RWPE1 (cell line): Measurements from ENCODE around the gene NINJ1.
"Not testable (repeated sequence)": the region's sequence is repeated elsewhere in the genome, so short reads cannot be mapped to it uniquely, and the experiment has no call there.

Experiments used
- CTCF ChIA-PET: fragments of 350-600 bp; sonication (Branson Sonifier 250); formaldehyde crosslinking; extraction: SDS; loops from one replicate; lab custom pipeline; 2021; lab: Yijun Ruan, JAX
- POLR2A ChIA-PET: fragments of 400-600 bp; formaldehyde crosslinking; extraction: SDS; loops from one replicate; lab custom pipeline; 2020; ENCODE audit warnings: antibody characterized with exemption; ENCODE audit not compliant: low non-redundant PET; lab: Yijun Ruan, JAX
- DNase-seq: peaks from one replicate; pipeline ENCODE4 v3.0.0; 2012; ENCODE audit warnings: low spot score
- H3K27ac ChIP-seq: fragments of 450-650 bp; 2 replicates; pipeline ENCODE4 v1.5.1; 2017
- CTCF ChIP-seq: fragments of 450-650 bp; conservative IDR thresholded peaks from 2 replicates; pipeline ENCODE4 v1.5.1; 2017; ENCODE audit warnings: low read depth, mild to moderate bottlenecking

The NINJ1 gene

GRCh38 chr9:93155716-93156474 lies 21.8 kb upstream of the NINJ1 start:
- CTCF ChIA-PET: interaction anchor here (1.4 to 2.3 kb wide), 2 partner anchors 26 to 149 kb away, joined by 4 to 7 read pairs; no protein-coding TSS in a partner anchor
- H3K27ac ChIP-seq: no peak overlapping the region
- POLR2A ChIA-PET: no interaction called here
- DNase-seq: no peak
- TF ChIP-seq CTCF: no peak

GRCh38 chr9:93154293-93154903 lies 20.3 kb upstream of the NINJ1 start:
- DNase-seq: peak; percentile 57
- H3K27ac ChIP-seq: no peak overlapping the region

GRCh38 chr9:93151097-93151784 lies 17.2 kb upstream of the NINJ1 start:
- POLR2A ChIA-PET: no interaction called here
- CTCF ChIA-PET: interaction anchor here (0.7 to 1.3 kb wide), 5 partner anchors 9 to 154 kb away, joined by 3 to 6 read pairs (median 5); no protein-coding TSS in a partner anchor
- no peak overlapping the region for H3K27ac ChIP-seq
- no peak for DNase-seq
- no peak for TF ChIP-seq CTCF

More at GRCh38 chr9:93154293-93154903, 20.3 kb upstream of the NINJ1 start:
- POLR2A ChIA-PET: no interaction called here
- peak; percentile 71 for TF ChIP-seq CTCF
- CTCF ChIA-PET: interaction anchor here (0.5 to 2.7 kb wide), 22 partner anchors 9 to 453 kb away, joined by 3 to 14 read pairs (median 4); no protein-coding TSS in a partner anchor

GRCh38 chr9:93149361-93149760 lies 15.3 kb upstream of the NINJ1 start:
- POLR2A ChIA-PET: no interaction called here
- CTCF ChIA-PET: no interaction called here
- no peak for TF ChIP-seq CTCF
- DNase-seq: no peak
- H3K27ac ChIP-seq: no peak overlapping the region

- POLR2A ChIA-PET: no interaction called here
- H3K27ac ChIP-seq: no peak overlapping the region
- TF ChIP-seq CTCF: no peak
- CTCF ChIA-PET: no interaction called here
- no peak for DNase-seq
These were observed 14.7 kb upstream of the NINJ1 start for GRCh38 chr9:93148721-93149120.

- H3K27ac ChIP-seq: no peak overlapping the region
- ChIA-PET CTCF (no interaction called here), POLR2A (no interaction called here)
- no peak for TF ChIP-seq CTCF
- DNase-seq: no peak
These were observed 13.6 kb upstream of the NINJ1 start for GRCh38 chr9:93147632-93148031.

- CTCF ChIA-PET: interaction anchor here (0.6 kb wide), 1 partner anchor 37 kb away, joined by 3 read pairs; no protein-coding TSS in a partner anchor
- POLR2A ChIA-PET: interaction anchor here (0.6 kb wide), 1 partner anchor 141 kb away, joined by 3 read pairs; no protein-coding TSS in a partner anchor
- not testable (repeated sequence) for DNase-seq
These were observed 12.6 kb upstream of the NINJ1 start for GRCh38 chr9:93146696-93147095.

More at GRCh38 chr9:93146696-93147095, 12.6 kb upstream of the NINJ1 start:
- H3K27ac ChIP-seq: not testable (repeated sequence)
